ENCODE results near the gene FBXO34.

FBXO34 gene

GRCh38 chr14:55238019-55238680 lies 33.1 kb upstream of the FBXO34 start:
- no peaks in the 10 kb centered on the region for H3K4me1 Mint-ChIP-seq
- no peaks in the 10 kb centered on the region for H3K9me3 Mint-ChIP-seq
- peaks cover 73% of the 10 kb centered on the region for H3K27me3 Mint-ChIP-seq (ENCODE audit: low read depth, poor library complexity)
- no peak overlapping the region for H3K4me3 Mint-ChIP-seq
- no peak for TF ChIP-seq CTCF (IDR thresholded peaks at IDR 0.05)
- no peak for DNase-seq
- no peak overlapping the region for H3K27ac Mint-ChIP-seq
- no peaks in the 10 kb centered on the region for H3K36me3 Mint-ChIP-seq (ENCODE audit: low read depth)

GRCh38 chr14:55239320-55239719 lies 31.9 kb upstream of the FBXO34 start:
- Mint-ChIP-seq H3K27me3 (ENCODE audit: low read depth, poor library complexity) (peaks cover 74% of the 10 kb centered on the region), H3K27ac (no peak overlapping the region)
- DNase-seq = no peak

GRCh38 chr14:55240526-55241178 lies 30.6 kb upstream of the FBXO34 start:
- no peak for TF ChIP-seq CTCF (IDR thresholded peaks at IDR 0.05)
- Mint-ChIP-seq H3K9me3 (no peaks in the 10 kb centered on the region), H3K4me3 (no peak overlapping the region), H3K4me1 (no peaks in the 10 kb centered on the region), H3K27me3 (ENCODE audit: low read depth, poor library complexity) (peaks cover 60% of the 10 kb centered on the region), H3K36me3 (ENCODE audit: low read depth) (no peaks in the 10 kb centered on the region), H3K27ac (no peak overlapping the region)
- DNase-seq = peak; percentile 62

More at GRCh38 chr14:55239320-55239719, 31.9 kb upstream of the FBXO34 start:
- no peak for TF ChIP-seq CTCF (IDR thresholded peaks at IDR 0.05)
- H3K9me3 Mint-ChIP-seq = no peaks in the 10 kb centered on the region
- H3K4me3 Mint-ChIP-seq = no peak overlapping the region
- H3K4me1 Mint-ChIP-seq = no peaks in the 10 kb centered on the region
- H3K36me3 Mint-ChIP-seq (ENCODE audit: low read depth) = no peaks in the 10 kb centered on the region

GRCh38 chr14:55241673-55242072 lies 29.5 kb upstream of the FBXO34 start:
- H3K9me3 Mint-ChIP-seq = no peaks in the 10 kb centered on the region
- H3K27ac Mint-ChIP-seq = no peak overlapping the region
- H3K4me3 Mint-ChIP-seq = no peak overlapping the region
- no peak for DNase-seq
- no peak for TF ChIP-seq CTCF (IDR thresholded peaks at IDR 0.05)
- H3K4me1 Mint-ChIP-seq = no peaks in the 10 kb centered on the region
- H3K36me3 Mint-ChIP-seq (ENCODE audit: low read depth) = no peaks in the 10 kb centered on the region
- peaks cover 63% of the 10 kb centered on the region for H3K27me3 Mint-ChIP-seq (ENCODE audit: low read depth, poor library complexity)

- Mint-ChIP-seq H3K27me3 (ENCODE audit: low read depth, poor library complexity) (peaks cover 74% of the 10 kb centered on the region), H3K36me3 (ENCODE audit: low read depth) (no peaks in the 10 kb centered on the region), H3K9me3 (no peaks in the 10 kb centered on the region), H3K4me1 (no peaks in the 10 kb centered on the region), H3K27ac (no peak overlapping the region), H3K4me3 (no peak overlapping the region)
- no peak for TF ChIP-seq CTCF (IDR thresholded peaks at IDR 0.05)
- no peak for DNase-seq
These were observed 27.8 kb upstream of the FBXO34 start for GRCh38 chr14:55243386-55243785.

GRCh38 chr14:55243813-55244212 lies 27.4 kb upstream of the FBXO34 start:
- no peak for DNase-seq
- Mint-ChIP-seq H3K4me1 (peaks cover under 1% of the 10 kb centered on the region), H3K9me3 (no peaks in the 10 kb centered on the region), H3K27ac (no peak overlapping the region), H3K27me3 (ENCODE audit: low read depth, poor library complexity) (peaks cover 73% of the 10 kb centered on the region), H3K4me3 (no peak overlapping the region), H3K36me3 (ENCODE audit: low read depth) (no peaks in the 10 kb centered on the region)
- no peak for TF ChIP-seq CTCF (IDR thresholded peaks at IDR 0.05)
